ENCODE data around the gene RASSF8. TPM values are rescaled to one million over a fixed set of nuclear protein-coding genes. Genes with fewer than 3 reads are reported as not detected.

Gene RASSF8
- total and polyA plus RNA-seq, 8 donors, result 3.7 to 66.8 (median 10.5) TPM

DNA sequence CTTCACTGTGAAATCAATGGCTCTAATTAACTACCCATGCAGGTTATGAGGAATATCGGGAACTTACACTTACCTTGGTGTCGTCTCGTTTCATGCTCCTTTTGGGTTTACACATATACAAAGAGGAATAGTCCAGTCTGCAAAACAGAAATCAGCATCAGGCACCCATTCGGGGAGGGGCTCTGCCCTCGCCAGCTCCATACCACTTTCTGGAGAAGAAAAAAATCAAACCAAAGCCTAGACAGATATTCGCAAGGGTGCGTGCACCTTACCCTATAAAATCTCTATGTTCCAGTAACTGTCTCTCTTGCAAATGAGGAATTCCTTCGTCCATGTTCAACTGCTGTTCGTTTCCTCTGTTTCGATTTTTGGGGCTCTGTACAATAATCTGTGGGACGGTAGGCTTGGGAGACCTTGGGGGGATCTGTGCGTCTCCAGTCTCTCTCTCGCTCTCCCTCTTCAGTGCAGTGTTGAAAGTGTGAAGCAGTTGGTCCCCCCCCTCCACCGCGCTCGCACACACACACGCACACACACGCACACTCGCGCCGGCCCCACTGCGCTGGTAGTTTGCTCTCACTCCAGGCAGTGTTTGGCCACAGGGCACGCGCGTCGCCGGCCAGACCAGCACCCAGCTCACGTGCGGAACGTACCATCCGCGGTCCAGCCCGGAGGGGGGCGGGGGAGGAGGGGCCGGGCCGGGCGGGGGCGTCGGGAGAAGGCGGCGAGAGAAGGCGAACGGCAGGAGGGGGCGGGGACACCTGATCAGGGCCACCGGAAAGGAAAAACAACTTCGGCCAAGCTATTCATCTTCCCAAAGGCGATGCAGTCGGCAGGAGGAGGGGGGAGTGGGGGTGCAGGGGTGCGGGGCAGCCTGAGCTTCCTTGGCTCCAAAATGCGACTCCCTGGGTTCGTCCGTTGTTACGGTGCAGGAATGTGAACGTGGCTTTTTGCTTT lies 166.2 kb downstream of the RASSF8 start, which contains the start of gene BHLHE41:
TSS of gene BHLHE41 (minus strand) at position 592 of the 954 bp plus-strand sequence. CDS start at position 334, 258 bp downstream.
- DNase-seq, result peak; percentile 78 to 83
- 0 to 3% (median 1%) methylated on average over 30 to 53 of the region's 54 CpGs for WGBS, 5 donors
- Histone ChIP-seq H3K36me3 (no peaks in the 10 kb centered on the region), H3K27me3 (peaks cover 0 to 70% (median 25%) of the 10 kb centered on the region in 3 donors), H3K4me1 (peaks cover 22 to 63% (median 50%) of the 10 kb centered on the region in 4 donors), H3K4me3 (peak within 1 kb of the TSS; percentile 63 to 64 (median 64)), H3K9me3 (no peaks in the 10 kb centered on the region), H3K27ac (peak within 1 kb of the TSS; percentile 93 to 97 (median 94))
- intact Hi-C loops (cut with DNase I; ENCODE audit: low total_unique reads), result no loop called here
- peak; percentile 87 to 93 (median 91) for TF ChIP-seq POLR2AphosphoS5 (IDR thresholded peaks at IDR 0.05)
- no peak for TF ChIP-seq POLR2A (IDR thresholded peaks at IDR 0.05)
- no peak for TF ChIP-seq EP300 (IDR thresholded peaks at IDR 0.05)
- TF ChIP-seq, protein P1, sequence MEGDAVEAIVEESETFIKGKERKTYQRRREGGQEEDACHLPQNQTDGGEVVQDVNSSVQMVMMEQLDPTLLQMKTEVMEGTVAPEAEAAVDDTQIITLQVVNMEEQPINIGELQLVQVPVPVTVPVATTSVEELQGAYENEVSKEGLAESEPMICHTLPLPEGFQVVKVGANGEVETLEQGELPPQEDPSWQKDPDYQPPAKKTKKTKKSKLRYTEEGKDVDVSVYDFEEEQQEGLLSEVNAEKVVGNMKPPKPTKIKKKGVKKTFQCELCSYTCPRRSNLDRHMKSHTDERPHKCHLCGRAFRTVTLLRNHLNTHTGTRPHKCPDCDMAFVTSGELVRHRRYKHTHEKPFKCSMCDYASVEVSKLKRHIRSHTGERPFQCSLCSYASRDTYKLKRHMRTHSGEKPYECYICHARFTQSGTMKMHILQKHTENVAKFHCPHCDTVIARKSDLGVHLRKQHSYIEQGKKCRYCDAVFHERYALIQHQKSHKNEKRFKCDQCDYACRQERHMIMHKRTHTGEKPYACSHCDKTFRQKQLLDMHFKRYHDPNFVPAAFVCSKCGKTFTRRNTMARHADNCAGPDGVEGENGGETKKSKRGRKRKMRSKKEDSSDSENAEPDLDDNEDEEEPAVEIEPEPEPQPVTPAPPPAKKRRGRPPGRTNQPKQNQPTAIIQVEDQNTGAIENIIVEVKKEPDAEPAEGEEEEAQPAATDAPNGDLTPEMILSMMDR (IDR thresholded peaks at IDR 0.05), result no peak

DNA sequence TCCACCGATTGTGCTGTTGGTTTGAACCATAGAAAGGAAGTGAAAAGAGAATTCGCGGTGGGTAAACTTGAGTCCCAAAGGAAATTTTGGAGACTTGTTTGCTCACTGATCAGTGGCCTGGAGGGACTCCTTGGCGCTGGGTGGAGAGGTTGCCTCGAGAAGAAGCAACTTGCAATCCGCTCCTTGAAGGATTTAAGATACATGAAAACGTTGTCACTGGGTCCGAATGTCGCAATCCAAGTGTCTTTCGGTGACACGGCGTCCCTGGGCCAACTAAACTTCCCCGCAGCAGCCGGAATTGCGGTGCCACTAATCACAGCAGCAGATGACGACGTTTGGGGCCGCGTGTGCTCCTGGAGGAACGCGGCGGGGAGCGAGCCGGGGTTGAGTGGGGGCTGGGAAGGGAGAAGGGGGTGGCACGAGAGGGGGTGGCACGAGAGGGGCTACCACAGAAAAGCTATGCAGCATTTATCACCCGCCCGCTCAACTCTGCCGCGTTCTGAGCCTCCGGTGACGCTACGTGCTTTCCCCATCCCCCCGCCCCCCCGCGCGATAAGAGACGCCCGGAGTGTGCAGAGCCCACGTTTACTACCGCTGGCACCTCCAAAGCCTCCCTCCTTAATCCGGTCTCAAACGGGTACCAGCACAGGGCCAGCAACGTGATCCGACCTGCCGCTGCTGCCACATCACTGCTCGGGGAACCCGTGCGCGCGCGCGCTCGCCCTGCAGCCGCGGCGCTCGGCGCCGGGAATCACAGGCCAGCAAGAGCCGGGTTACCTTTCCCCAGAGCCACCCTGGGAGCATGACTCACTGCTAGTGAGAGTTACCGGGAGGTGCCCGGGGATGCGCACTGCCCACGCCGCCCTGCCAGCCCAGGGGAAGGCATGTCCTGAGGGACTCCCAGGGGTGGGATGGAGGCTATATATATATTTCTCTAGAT lies 167.2 kb downstream of the RASSF8 start:
- peak; percentile 83 to 91 for DNase-seq
- H3K27ac ChIP-seq, result peak overlapping the region; percentile 93 to 97 (median 94)
- intact Hi-C loops (cut with DNase I; ENCODE audit: low total_unique reads), result no loop called here
- no peaks in the 10 kb centered on the region for H3K9me3 ChIP-seq
- 0 to 2% (median 1%) methylated on average over 30 to 66 of the region's 66 CpGs for WGBS, 5 donors
- H3K27me3 ChIP-seq, result peaks cover 0 to 67% (median 25%) of the 10 kb centered on the region in 3 donors
- no peaks in the 10 kb centered on the region for H3K36me3 ChIP-seq
- TF ChIP-seq EP300 (IDR thresholded peaks at IDR 0.05) (no peak), POLR2A (IDR thresholded peaks at IDR 0.05) (peak in 1 of 4 donors; percentile 40), POLR2AphosphoS5 (IDR thresholded peaks at IDR 0.05) (peak; percentile 49 to 62 (median 60))
- H3K4me1 ChIP-seq, result peaks cover 22 to 61% (median 47%) of the 10 kb centered on the region in 4 donors
- H3K4me3 ChIP-seq, result peak overlapping the region; percentile 63 to 64 (median 64)

DNA sequence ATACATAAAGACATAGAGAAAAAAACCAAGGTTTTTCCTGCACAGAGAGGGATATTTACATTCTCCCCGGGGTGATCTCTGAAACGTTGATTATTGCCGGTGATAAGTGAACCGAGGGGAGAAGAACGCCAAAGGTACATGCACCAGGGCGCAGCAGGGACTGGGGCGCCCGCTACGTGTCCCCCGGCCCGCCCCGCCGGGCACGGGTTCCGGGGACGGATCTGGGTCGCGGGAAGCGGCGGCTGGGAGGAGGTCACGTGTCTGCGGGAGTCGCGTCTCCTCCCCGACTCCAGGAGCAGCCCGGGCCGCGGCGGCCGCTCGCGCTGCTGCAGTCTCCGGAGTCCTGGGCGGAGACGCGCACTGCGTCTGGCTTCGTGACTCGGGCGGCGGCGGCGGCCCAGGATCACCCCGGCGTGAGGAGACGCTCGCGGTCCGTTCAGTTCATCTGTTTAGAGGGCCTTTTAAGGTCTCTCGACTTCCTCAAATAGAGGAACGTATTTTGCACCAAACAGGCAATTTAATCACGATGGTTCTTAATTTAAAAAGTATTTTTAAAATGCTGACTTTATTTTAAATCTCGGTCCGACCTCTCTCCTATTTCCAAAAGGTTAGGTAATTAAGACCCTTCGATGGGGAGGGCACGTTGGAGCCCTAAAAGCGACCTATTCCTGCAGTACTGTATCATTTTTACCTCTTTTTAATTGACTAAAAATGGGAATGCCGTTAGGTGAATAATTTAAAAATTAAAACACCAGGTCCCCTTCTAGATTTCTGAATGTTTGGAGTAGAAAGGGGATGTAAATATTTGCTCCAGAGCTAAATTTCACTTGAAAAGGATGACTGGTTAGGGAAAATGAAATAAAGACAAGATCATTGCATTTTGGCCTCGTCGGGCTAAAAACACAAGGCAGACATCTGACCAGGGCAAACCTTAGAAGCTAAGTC lies 168.1 kb downstream of the RASSF8 start:
- peak; percentile 86 to 93 for DNase-seq
- Histone ChIP-seq H3K27ac (peak overlapping the region; percentile 93 to 97 (median 94)), H3K4me3 (peak overlapping the region; percentile 63 to 64 (median 64)), H3K36me3 (no peaks in the 10 kb centered on the region), H3K9me3 (no peaks in the 10 kb centered on the region), H3K27me3 (peaks cover 0 to 62% (median 24%) of the 10 kb centered on the region in 3 donors), H3K4me1 (peaks cover 22 to 51% (median 42%) of the 10 kb centered on the region in 4 donors)
- intact Hi-C loops (cut with DNase I; ENCODE audit: low total_unique reads), result no loop called here
- WGBS, 5 donors, result 4 to 6% (median 6%) methylated on average over 47 to 60 of the region's 60 CpGs
- peak; percentile 42 to 63 (median 45) for TF ChIP-seq POLR2AphosphoS5 (IDR thresholded peaks at IDR 0.05)
- no peak for TF ChIP-seq POLR2A (IDR thresholded peaks at IDR 0.05)
- TF ChIP-seq, protein P1 (IDR thresholded peaks at IDR 0.05), result no peak
- TF ChIP-seq EP300 (IDR thresholded peaks at IDR 0.05), result no peak

DNA sequence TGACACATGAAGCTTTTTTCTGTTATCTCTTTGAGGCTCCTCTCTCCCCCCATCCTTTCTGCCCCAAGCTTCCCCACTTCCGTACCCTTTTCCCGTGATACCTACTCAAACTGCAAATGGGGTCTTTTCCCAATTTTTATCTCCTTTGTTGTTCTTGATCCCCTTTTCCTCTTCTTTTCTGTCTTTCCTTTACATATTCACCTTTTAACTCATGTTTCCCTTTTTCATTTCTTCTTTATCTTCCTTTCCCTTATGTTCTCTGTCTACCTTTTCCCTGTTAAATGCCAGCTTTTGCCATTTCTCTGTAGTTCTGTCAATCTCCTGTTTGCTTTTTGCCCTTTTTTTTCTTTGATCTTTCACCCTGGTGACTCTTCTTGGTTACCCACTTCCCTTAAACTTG lies 168.9 kb downstream of the RASSF8 start:
- peaks cover 0 to 56% (median 19%) of the 10 kb centered on the region in 3 donors for H3K27me3 ChIP-seq
- H3K4me1 ChIP-seq, result peaks cover 22 to 47% (median 38%) of the 10 kb centered on the region in 4 donors
- no peaks in the 10 kb centered on the region for H3K36me3 ChIP-seq
- no peak for DNase-seq
- no peaks in the 10 kb centered on the region for H3K9me3 ChIP-seq
- H3K4me3 ChIP-seq, result no peak overlapping the region
- 79 to 94% (median 90%) methylated on average over 2 of the region's 2 CpGs for WGBS, 5 donors
- TF ChIP-seq EP300 (IDR thresholded peaks at IDR 0.05) (no peak), POLR2AphosphoS5 (IDR thresholded peaks at IDR 0.05) (no peak), POLR2A (IDR thresholded peaks at IDR 0.05) (no peak)
- TF ChIP-seq, protein P1 (IDR thresholded peaks at IDR 0.05), result no peak
- peak overlapping the region in 2 of 5 donors; percentile 93 to 97 for H3K27ac ChIP-seq
- intact Hi-C loops (cut with DNase I; ENCODE audit: low total_unique reads), result no loop called here
